SK-N-SH (cell line): Measurements from ENCODE around the gene MSANTD3. TPM values are rescaled to one million over a fixed set of nuclear protein-coding genes. Genes with fewer than 3 reads are reported as not detected.

ENCODE experiments used
- CTCF ChIA-PET: fragments of 300-600, 350-600 bp; formaldehyde crosslinking; extraction: SDS; loops from one replicate; lab custom pipeline; 2021; lab: Yijun Ruan, JAX
- POLR2A ChIA-PET: fragments of 350-600 bp; sonication (Branson Sonifier 250); formaldehyde crosslinking; extraction: SDS; loops from one replicate; lab custom pipeline; 2020; ENCODE audit warnings: antibody characterized with exemption, inconsistent platforms; lab: Yijun Ruan, JAX
- DNase-seq: peaks from one replicate; pipeline ENCODE4 v3.0.0; 2012
- H2AFZ ChIP-seq: fragments of 200-600 bp; sonication (generic); 2 replicates; pipeline ENCODE4 v1.8.1; 2016; ENCODE audit warnings: antibody characterized with exemption, mild to moderate bottlenecking, low read depth
- H3F3A ChIP-seq: fragments of 200-600 bp; sonication (generic); replicated peaks from 2 replicates; pipeline ENCODE3; 2016; ENCODE audit warnings: antibody characterized with exemption, mild to moderate bottlenecking; ENCODE audit not compliant: insufficient read depth
- H3K27ac ChIP-seq, 2 experiments: fragments of 200-500 bp in 1 of 2; fragments of 200-600 bp in 1 of 2; sonication (Bioruptor generic) in 1 of 2; sonication (generic), shearing (Covaris generic) in 1 of 2; 2 replicates each; pipeline versions ENCODE4 v1.5.1 to v1.6.1; 2014 to 2016; ENCODE audit warnings: low read depth in 2 of 2, inconsistent platforms in 1 of 2, low read length in 1 of 2, mild to moderate bottlenecking in 1 of 2, mixed read lengths in 1 of 2
- H3K27me3 ChIP-seq: fragments of 200-600 bp; sonication (generic), shearing (Covaris generic); 2 replicates; pipeline ENCODE4 v1.6.1; 2016; ENCODE audit warnings: mixed run types; ENCODE audit not compliant: insufficient read depth
- H3K36me3 ChIP-seq, 2 experiments: fragments of 200-500 bp in 1 of 2; fragments of 200-600 bp in 1 of 2; sonication (Bioruptor generic) in 1 of 2; sonication (generic) in 1 of 2; replicated peaks in 1 of 2; 2 replicates each; pipeline versions ENCODE3 to v1.5.1; 2014 to 2016; ENCODE audit warnings: low read length in 1 of 2, mild to moderate bottlenecking in 1 of 2; ENCODE audit not compliant: insufficient read depth in 2 of 2, control insufficient read depth in 1 of 2
- H3K4me1 ChIP-seq, 2 experiments: fragments of 200-500 bp in 1 of 2; fragments of 200-600 bp in 1 of 2; sonication (Bioruptor generic) in 1 of 2; sonication (generic), shearing (Covaris generic) in 1 of 2; 2 replicates each; pipeline versions ENCODE4 v1.5.1 to v1.6.1; 2014 to 2016; ENCODE audit warnings: low read depth in 1 of 2, low read length in 1 of 2, mixed run types in 1 of 2; ENCODE audit not compliant: insufficient read depth in 2 of 2, control insufficient read depth in 1 of 2
- H3K4me2 ChIP-seq: fragments of 200-600 bp; sonication (generic), shearing (Covaris generic); 2 replicates; pipeline ENCODE4 v1.6.1; 2017; ENCODE audit warnings: mixed run types
- H3K4me3 ChIP-seq, 2 experiments: fragments of 200-500 bp in 1 of 2; fragments of 200-600 bp in 1 of 2; sonication (Bioruptor generic) in 1 of 2; sonication (generic), shearing (Covaris generic) in 1 of 2; 2 replicates each; pipeline versions ENCODE4 v1.5.1 to v1.8.1; 2014 to 2016; ENCODE audit warnings: low read depth in 2 of 2, inconsistent platforms in 1 of 2, low read length in 1 of 2, mild to moderate bottlenecking in 1 of 2, mixed read lengths in 1 of 2, moderate library complexity in 1 of 2
- H3K79me2 ChIP-seq: fragments of 200-600 bp; sonication (generic); 2 replicates; pipeline ENCODE4 v1.8.1; 2017; ENCODE audit warnings: mild to moderate bottlenecking; ENCODE audit not compliant: insufficient read depth
- H3K9ac ChIP-seq: fragments of 200-600 bp; sonication (generic); 2 replicates; pipeline ENCODE4 v1.6.1; 2017; ENCODE audit warnings: mixed run types
- H3K9me2 ChIP-seq: fragments of 200-600 bp; sonication (generic); 2 replicates; pipeline ENCODE4 v1.6.1; 2017; ENCODE audit warnings: mixed run types
- H3K9me3 ChIP-seq: fragments of 200-600 bp; sonication (generic); 2 replicates; pipeline ENCODE4 v1.6.1; 2017; ENCODE audit warnings: mixed run types, mild to moderate bottlenecking, moderate library complexity
- H4K20me1 ChIP-seq: fragments of 200-600 bp; sonication (generic); 2 replicates; pipeline ENCODE4 v1.6.1; 2017; ENCODE audit warnings: mild to moderate bottlenecking, mixed run types; ENCODE audit not compliant: insufficient read depth
- ELF1 ChIP-seq: IDR thresholded peaks from 2 replicates; pipeline ENCODE4 v1.4.0; 2012
- FOXM1 ChIP-seq: IDR thresholded peaks from 2 replicates; pipeline ENCODE4 v1.4.0; 2012; ENCODE audit warnings: low read depth, mild to moderate bottlenecking
- GATA2 ChIP-seq: sonication (generic); formaldehyde crosslinking; IDR thresholded peaks from 2 replicates; pipeline ENCODE4 v1.5.0; 2020; ENCODE audit warnings: mild to moderate bottlenecking, missing genetic modification reagents
- MEF2A ChIP-seq: IDR thresholded peaks from 2 replicates; pipeline ENCODE4 v1.4.0; 2012; ENCODE audit warnings: low read depth, borderline replicate concordance
- MXI1 ChIP-seq: IDR thresholded peaks from 2 replicates; pipeline ENCODE4 v1.6.1; 2012; ENCODE audit warnings: mild to moderate bottlenecking, low read depth, low read length, improper control_type of control experiment
- NRF1 ChIP-seq: IDR thresholded peaks from 2 replicates; pipeline ENCODE4 v1.6.1; 2012; ENCODE audit warnings: low read depth, mild to moderate bottlenecking, low read length
- RCOR1 ChIP-seq: fragments of 150-350 bp; IDR thresholded peaks from 2 replicates; pipeline ENCODE4 v1.6.1; 2017; ENCODE audit warnings: antibody characterized with exemption, low read length
- RFX5 ChIP-seq: IDR thresholded peaks from 2 replicates; pipeline ENCODE4 v1.6.1; 2012; ENCODE audit warnings: mild to moderate bottlenecking, improper control_type of control experiment, low read length
- SIN3A ChIP-seq: IDR thresholded peaks from 2 replicates; pipeline ENCODE4 v1.6.1; 2012; ENCODE audit warnings: low read depth, mild to moderate bottlenecking, low read length, moderate library complexity, borderline replicate concordance
- SMC3 ChIP-seq: IDR thresholded peaks from 2 replicates; pipeline ENCODE4 v1.6.1; 2012; ENCODE audit warnings: low read depth, low read length, improper control_type of control experiment
- TAF1 ChIP-seq: IDR thresholded peaks from 2 replicates; pipeline ENCODE4 v1.6.1; 2012; ENCODE audit warnings: low read depth, mild to moderate bottlenecking, low read length, moderate library complexity, borderline replicate concordance
- TEAD4 ChIP-seq: IDR thresholded peaks from 2 replicates; pipeline ENCODE4 v1.4.0; 2012; ENCODE audit warnings: mild to moderate bottlenecking, borderline replicate concordance; ENCODE audit not compliant: insufficient read depth
- ZBTB33 ChIP-seq: IDR thresholded peaks from 2 replicates; pipeline ENCODE4 v1.4.0; 2012; ENCODE audit warnings: low read depth, borderline replicate concordance
- WGBS: methylation state at CpG from one replicate; pipeline ENCODE4 v1.1.6; 2017; ENCODE audit warnings: low lambda C conversion rate; 5-methylcytosine and 5-hydroxymethylcytosine counted together
- polyA plus RNA-seq, 3 experiments: library from polyadenylated mRNA; depleted of rRNA; stranded (reverse); fragments of >200 nt; gene quantifications; 2 replicates each; pipeline ENCODE4 v1.2.3, GENCODE V29; 2012
- TF ChIP-seq, protein P1 (sequence below): IDR thresholded peaks from 2 replicates; pipeline ENCODE4 v1.6.1; 2012; ENCODE audit warnings: mild to moderate bottlenecking, low read depth, low read length, moderate library complexity

MSANTD3 gene
- polyA plus RNA-seq, 1 of the 3 experiments (the other 2 are of a cell fraction) = 48.3 TPM

- WGBS = 36% methylated on average over 20 of the region's 26 CpGs
- H3K27me3 ChIP-seq = no peaks in the 10 kb centered on the region
- H3K79me2 ChIP-seq = peaks cover 25% of the 10 kb centered on the region; the same call in 1 of the 2 replicates
Measured at GRCh38 chr9:100474082-100474923, 47.4 kb downstream of the MSANTD3 start.

DNA sequence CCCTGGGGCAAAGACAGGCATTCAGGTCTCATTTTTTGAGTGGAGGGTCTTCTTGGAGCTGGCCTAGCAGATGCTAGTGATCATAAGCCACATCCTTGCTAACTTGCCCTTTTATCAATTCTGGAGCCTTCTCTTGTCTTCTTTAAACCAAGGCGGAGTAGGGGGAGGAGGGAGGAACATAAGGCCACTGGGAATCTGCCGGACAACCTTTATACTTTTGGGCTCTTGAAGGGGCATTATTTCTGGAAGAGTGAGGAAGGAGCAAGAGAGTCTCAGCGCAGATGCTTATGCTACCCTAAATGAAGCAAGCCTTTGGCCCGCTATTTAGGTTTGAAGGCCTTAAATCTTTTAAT lies 48.0 kb downstream of the MSANTD3 start:
- Histone ChIP-seq H4K20me1 (no peaks in the 10 kb centered on the region), H3K4me2 (0 out of 2 replicates have a peak overlapping the region, but pooled peaks have one; percentile 97), H3K4me1 (peaks cover 0 to 10% of the 10 kb centered on the region in 2 experiments; a peak in 2 of 4 replicates), H2AFZ (no peak overlapping the region), H3K9me2 (no peaks in the 10 kb centered on the region), H3K79me2 (peaks cover 31% of the 10 kb centered on the region; the same call in 1 of the 2 replicates), H3K27ac (no peak overlapping the region), H3K27me3 (no peaks in the 10 kb centered on the region), H3K4me3 (peak overlapping the region in 1 of 2 experiments; percentile 77; a peak in 1 of 4 replicates), H3F3A (peaks cover 9% of the 10 kb centered on the region), H3K9me3 (no peaks in the 10 kb centered on the region), H3K36me3 (peaks cover 0 to 4% of the 10 kb centered on the region in 2 experiments), H3K9ac (no peak overlapping the region)
- CTCF ChIA-PET = interaction anchor here (2.1 kb wide), 1 partner anchor 20 kb away, joined by 4 read pairs; no protein-coding TSS in a partner anchor
- DNase-seq = peak; percentile 12
- POLR2A ChIA-PET = no interaction called here
- 96% methylated on average over 4 of the region's 4 CpGs for WGBS
- no peak for TF ChIP-seq ELF1
- TF ChIP-seq RFX5 = no peak
- no peak for TF ChIP-seq SMC3
- no peak for TF ChIP-seq FOXM1
- TF ChIP-seq MEF2A = no peak
- no peak for TF ChIP-seq TAF1
- no peak for TF ChIP-seq SIN3A
- no peak for TF ChIP-seq TEAD4
- TF ChIP-seq RCOR1 = no peak
- TF ChIP-seq, protein P1, sequence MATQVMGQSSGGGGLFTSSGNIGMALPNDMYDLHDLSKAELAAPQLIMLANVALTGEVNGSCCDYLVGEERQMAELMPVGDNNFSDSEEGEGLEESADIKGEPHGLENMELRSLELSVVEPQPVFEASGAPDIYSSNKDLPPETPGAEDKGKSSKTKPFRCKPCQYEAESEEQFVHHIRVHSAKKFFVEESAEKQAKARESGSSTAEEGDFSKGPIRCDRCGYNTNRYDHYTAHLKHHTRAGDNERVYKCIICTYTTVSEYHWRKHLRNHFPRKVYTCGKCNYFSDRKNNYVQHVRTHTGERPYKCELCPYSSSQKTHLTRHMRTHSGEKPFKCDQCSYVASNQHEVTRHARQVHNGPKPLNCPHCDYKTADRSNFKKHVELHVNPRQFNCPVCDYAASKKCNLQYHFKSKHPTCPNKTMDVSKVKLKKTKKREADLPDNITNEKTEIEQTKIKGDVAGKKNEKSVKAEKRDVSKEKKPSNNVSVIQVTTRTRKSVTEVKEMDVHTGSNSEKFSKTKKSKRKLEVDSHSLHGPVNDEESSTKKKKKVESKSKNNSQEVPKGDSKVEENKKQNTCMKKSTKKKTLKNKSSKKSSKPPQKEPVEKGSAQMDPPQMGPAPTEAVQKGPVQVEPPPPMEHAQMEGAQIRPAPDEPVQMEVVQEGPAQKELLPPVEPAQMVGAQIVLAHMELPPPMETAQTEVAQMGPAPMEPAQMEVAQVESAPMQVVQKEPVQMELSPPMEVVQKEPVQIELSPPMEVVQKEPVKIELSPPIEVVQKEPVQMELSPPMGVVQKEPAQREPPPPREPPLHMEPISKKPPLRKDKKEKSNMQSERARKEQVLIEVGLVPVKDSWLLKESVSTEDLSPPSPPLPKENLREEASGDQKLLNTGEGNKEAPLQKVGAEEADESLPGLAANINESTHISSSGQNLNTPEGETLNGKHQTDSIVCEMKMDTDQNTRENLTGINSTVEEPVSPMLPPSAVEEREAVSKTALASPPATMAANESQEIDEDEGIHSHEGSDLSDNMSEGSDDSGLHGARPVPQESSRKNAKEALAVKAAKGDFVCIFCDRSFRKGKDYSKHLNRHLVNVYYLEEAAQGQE = no peak
- TF ChIP-seq GATA2 (CRISPR knock-in tag) = no peak
- no peak for TF ChIP-seq ZBTB33

More at GRCh38 chr9:100474082-100474923, 47.4 kb downstream of the MSANTD3 start:
- Histone ChIP-seq H3K27ac (no peak overlapping the region; a peak in 1 of 4 replicates), H3K9ac (peak overlapping the region; percentile 71), H3K4me2 (peak overlapping the region; percentile 97), H3F3A (peaks cover 9% of the 10 kb centered on the region), H2AFZ (peak overlapping the region; percentile 76), H3K36me3 (peaks cover 0 to 4% of the 10 kb centered on the region in 2 experiments), H3K9me3 (no peaks in the 10 kb centered on the region), H3K4me1 (peaks cover 0 to 10% of the 10 kb centered on the region in 2 experiments; a peak in 2 of 4 replicates), H3K9me2 (no peaks in the 10 kb centered on the region), H3K4me3 (peak overlapping the region; percentile 77 to 82), H4K20me1 (no peaks in the 10 kb centered on the region)
- ChIA-PET CTCF (no interaction called here), POLR2A (no interaction called here)
- TF ChIP-seq, protein P1 = no peak
- 0 out of 2 replicates have a peak, but pooled peaks have one; percentile 41 for TF ChIP-seq NRF1
- peak; percentile 16; the same call in 1 of the 2 replicates for TF ChIP-seq MXI1
- DNase-seq = peak; percentile 42
